Ishikawa (cell line): ENCODE results near the gene DRP2.

Source experiments
- CEBPB ChIP-seq: IDR thresholded peaks from 2 replicates; pipeline ENCODE4 v1.6.1; 2012
- CREB1 ChIP-seq: IDR thresholded peaks from 2 replicates; pipeline ENCODE4 v1.6.1; 2012; ENCODE audit warnings: low read depth
- EGR1 ChIP-seq: IDR thresholded peaks from 2 replicates; pipeline ENCODE4 v1.6.1; 2012
- EP300 ChIP-seq: IDR thresholded peaks from 2 replicates; pipeline ENCODE4 v1.6.1; 2012; ENCODE audit warnings: borderline replicate concordance
- FOXM1 ChIP-seq: IDR thresholded peaks from 2 replicates; pipeline ENCODE4 v1.6.1; 2012; ENCODE audit warnings: low read depth, borderline replicate concordance
- NFIC ChIP-seq: IDR thresholded peaks from 2 replicates; pipeline ENCODE4 v1.6.1; 2012
- RAD21 ChIP-seq: IDR thresholded peaks from 2 replicates; pipeline ENCODE4 v1.6.1; 2012; ENCODE audit warnings: low read depth
- TAF1 ChIP-seq: IDR thresholded peaks from 2 replicates; pipeline ENCODE4 v1.6.1; 2012; ENCODE audit warnings: low read depth, mild to moderate bottlenecking
- TCF12 ChIP-seq: IDR thresholded peaks from 2 replicates; pipeline ENCODE4 v1.6.1; 2012; ENCODE audit warnings: low read depth
- TEAD4 ChIP-seq: IDR thresholded peaks from 2 replicates; pipeline ENCODE4 v1.6.1; 2012
- YY1 ChIP-seq: IDR thresholded peaks from 2 replicates; pipeline ENCODE4 v1.6.1; 2012; ENCODE audit warnings: low read depth
- ZBTB7A ChIP-seq: IDR thresholded peaks from 2 replicates; pipeline ENCODE4 v1.6.1; 2012; ENCODE audit warnings: low read depth
- TF ChIP-seq, protein P1 (sequence below): IDR thresholded peaks from 2 replicates; pipeline ENCODE4 v1.6.1; 2012; ENCODE audit warnings: low read depth, mild to moderate bottlenecking
- TF ChIP-seq, protein P2 (sequence below): IDR thresholded peaks from 2 replicates; pipeline ENCODE4 v1.6.1; 2012
- TF ChIP-seq, protein P3 (sequence below): IDR thresholded peaks from 2 replicates; pipeline ENCODE4 v1.6.1; 2012

Gene DRP2

DNA sequence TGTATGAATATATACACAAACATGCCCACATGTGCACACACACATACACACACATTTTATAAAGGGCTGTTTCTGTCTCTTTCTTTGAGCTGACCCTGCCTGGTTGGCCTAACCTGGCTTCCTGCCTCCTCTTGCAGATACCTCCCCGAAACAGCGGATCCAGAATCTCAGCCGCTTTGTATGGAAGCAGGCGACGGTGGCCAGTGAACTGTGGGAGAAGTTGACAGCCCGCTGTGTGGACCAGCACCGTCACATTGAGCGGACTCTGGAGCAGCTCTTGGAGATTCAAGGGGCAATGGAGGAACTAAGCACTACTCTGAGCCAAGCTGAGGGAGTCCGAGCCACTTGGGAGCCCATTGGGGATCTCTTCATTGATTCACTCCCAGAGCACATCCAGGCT, 21.9 kb downstream of the DRP2 start:
- TF ChIP-seq TEAD4 (no peak), ZBTB7A (no peak), CEBPB (no peak), FOXM1 (no peak), TCF12 (no peak), EP300 (no peak), NFIC (no peak), EGR1 (no peak), CREB1 (no peak)
- TF ChIP-seq, protein P1, sequence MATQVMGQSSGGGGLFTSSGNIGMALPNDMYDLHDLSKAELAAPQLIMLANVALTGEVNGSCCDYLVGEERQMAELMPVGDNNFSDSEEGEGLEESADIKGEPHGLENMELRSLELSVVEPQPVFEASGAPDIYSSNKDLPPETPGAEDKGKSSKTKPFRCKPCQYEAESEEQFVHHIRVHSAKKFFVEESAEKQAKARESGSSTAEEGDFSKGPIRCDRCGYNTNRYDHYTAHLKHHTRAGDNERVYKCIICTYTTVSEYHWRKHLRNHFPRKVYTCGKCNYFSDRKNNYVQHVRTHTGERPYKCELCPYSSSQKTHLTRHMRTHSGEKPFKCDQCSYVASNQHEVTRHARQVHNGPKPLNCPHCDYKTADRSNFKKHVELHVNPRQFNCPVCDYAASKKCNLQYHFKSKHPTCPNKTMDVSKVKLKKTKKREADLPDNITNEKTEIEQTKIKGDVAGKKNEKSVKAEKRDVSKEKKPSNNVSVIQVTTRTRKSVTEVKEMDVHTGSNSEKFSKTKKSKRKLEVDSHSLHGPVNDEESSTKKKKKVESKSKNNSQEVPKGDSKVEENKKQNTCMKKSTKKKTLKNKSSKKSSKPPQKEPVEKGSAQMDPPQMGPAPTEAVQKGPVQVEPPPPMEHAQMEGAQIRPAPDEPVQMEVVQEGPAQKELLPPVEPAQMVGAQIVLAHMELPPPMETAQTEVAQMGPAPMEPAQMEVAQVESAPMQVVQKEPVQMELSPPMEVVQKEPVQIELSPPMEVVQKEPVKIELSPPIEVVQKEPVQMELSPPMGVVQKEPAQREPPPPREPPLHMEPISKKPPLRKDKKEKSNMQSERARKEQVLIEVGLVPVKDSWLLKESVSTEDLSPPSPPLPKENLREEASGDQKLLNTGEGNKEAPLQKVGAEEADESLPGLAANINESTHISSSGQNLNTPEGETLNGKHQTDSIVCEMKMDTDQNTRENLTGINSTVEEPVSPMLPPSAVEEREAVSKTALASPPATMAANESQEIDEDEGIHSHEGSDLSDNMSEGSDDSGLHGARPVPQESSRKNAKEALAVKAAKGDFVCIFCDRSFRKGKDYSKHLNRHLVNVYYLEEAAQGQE: no peak
- TF ChIP-seq, protein P2, sequence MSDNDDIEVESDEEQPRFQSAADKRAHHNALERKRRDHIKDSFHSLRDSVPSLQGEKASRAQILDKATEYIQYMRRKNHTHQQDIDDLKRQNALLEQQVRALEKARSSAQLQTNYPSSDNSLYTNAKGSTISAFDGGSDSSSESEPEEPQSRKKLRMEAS: no peak

DNA sequence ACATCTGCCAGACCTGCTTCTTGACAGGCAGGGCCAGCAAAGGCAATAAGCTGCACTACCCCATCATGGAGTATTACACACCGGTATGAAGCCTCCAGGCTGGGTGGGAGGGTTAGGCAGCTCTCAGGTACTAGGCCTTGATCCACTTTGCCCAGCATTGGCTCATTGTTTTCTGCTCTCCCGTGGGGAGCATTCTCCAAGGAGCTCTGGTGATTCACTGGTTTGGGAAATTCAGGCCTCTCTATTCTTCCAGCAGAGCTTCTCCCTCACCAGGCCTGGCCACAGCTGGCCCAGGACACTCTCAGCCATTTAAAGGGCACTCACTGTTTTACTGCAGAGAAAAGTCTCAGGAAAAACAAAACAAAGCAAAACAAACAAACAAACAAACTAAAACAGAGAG, 33.0 kb downstream of the DRP2 start:
- TF ChIP-seq NFIC (no peak), TCF12 (no peak), EGR1 (no peak), FOXM1 (no peak), ZBTB7A (no peak), YY1 (no peak), CREB1 (no peak), TEAD4 (no peak), EP300 (no peak), TAF1 (no peak), RAD21 (no peak), CEBPB (no peak)
- TF ChIP-seq, protein P3, sequence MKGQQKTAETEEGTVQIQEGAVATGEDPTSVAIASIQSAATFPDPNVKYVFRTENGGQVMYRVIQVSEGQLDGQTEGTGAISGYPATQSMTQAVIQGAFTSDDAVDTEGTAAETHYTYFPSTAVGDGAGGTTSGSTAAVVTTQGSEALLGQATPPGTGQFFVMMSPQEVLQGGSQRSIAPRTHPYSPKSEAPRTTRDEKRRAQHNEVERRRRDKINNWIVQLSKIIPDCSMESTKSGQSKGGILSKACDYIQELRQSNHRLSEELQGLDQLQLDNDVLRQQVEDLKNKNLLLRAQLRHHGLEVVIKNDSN: no peak
- TF ChIP-seq, protein P2: no peak
- TF ChIP-seq, protein P1: no peak

DNA sequence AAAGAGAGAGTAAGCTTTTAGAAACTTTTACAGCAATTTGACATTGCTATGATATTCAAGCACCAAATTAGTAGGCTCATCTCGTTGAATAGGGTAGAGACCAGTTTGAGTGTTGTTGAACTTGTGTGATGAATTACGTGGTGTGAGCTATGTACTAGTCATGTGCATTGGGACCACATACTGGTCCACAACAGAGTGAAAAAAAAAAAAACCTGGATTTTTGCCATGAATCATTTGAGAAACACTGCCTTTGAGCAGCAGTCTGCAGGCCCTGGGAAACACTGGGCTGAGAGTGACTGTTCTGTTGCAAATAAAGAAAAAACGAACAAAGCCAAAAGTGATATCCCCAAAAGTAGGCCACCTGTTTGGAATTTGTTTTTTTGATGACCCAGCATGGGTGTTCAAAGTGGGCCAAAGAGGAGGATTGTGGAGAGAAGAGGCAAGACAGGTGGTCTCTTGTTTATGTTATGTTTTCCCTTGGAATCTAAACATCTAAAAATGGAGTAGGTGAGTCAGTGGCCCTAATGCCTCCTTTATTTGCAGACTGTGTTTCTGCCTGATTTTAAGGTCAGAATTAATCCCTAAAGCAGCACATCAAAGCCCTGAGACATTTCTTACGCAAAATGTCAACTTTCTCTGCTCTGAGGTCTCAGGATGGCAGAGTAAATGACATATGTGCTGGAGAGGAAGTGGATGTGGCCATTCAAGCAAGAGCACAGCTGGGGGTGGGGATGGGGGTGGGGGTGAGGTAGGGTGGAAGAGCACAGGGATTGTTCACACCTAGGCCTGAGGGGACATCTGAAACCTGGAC, 38.1 kb downstream of the DRP2 start:
- TF ChIP-seq TEAD4 (no peak), NFIC (no peak), EGR1 (no peak), ZBTB7A (no peak), FOXM1 (no peak), CEBPB (no peak)
- TF ChIP-seq, protein P1: no peak

DNA sequence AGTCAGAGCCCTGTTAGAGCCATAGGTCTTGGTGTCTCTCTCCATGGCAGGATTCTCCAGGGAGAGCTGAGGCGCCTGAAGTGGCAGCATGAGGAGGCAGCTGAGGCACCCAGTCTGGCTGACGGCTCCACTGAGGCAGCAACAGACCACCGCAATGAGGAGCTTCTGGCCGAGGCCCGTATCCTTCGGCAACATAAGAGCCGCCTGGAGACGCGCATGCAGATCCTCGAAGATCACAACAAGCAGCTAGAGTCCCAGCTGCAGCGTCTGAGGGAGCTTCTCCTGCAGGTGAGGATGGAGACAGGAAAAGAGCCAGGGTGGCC, 38.6 kb downstream of the DRP2 start:
- TF ChIP-seq NFIC: no peak
- TF ChIP-seq TEAD4: no peak
- no peak for TF ChIP-seq ZBTB7A
- no peak for TF ChIP-seq CREB1
- TF ChIP-seq TCF12: no peak
- TF ChIP-seq TAF1: no peak
- no peak for TF ChIP-seq RAD21
- TF ChIP-seq EGR1: no peak
- TF ChIP-seq, protein P3: no peak
- TF ChIP-seq CEBPB: no peak
- no peak for TF ChIP-seq FOXM1
- TF ChIP-seq, protein P2: no peak
- TF ChIP-seq, protein P1: no peak
- TF ChIP-seq YY1: no peak
